ENCODE measurements around the gene S100A7. TPM values are rescaled to one million over a fixed set of nuclear protein-coding genes. Genes with fewer than 3 reads are reported as not detected.
A peak's percentile ranks its signal among the peaks of the same experiment; 100 is the strongest.

The S100A7 gene
- total and polyA plus RNA-seq, 2 of the 8 experiments (the other 6 are each of a cell fraction or from before 2014, with no cell fraction given): not detected

- H3K36me3 ChIP-seq (ENCODE audit: control insufficient read depth in 2 of 4, insufficient read depth in 4 of 4, low read length in 3 of 4): no peaks in the 10 kb centered on the region
- no peak overlapping the region for H2AFZ ChIP-seq (ENCODE audit: low read length)
- H4K91ac ChIP-seq (replicated peaks; ENCODE audit: insufficient read length, low read length): no peak overlapping the region
- no peak overlapping the region for H3K23ac ChIP-seq (ENCODE audit: insufficient read length)
- no peaks in the 10 kb centered on the region for H3K79me1 ChIP-seq (ENCODE audit: low read depth, low read length)
- H2BK20ac ChIP-seq (ENCODE audit: low read length): 0 out of 2 replicates have a peak overlapping the region, but pooled peaks have one; percentile 55
- H4K20me1 ChIP-seq (replicated peaks in 1 of 2; ENCODE audit: control insufficient read depth in 1 of 2, insufficient read depth in 2 of 2, low read length in 2 of 2): no peaks in the 10 kb centered on the region
- H3K4me1 ChIP-seq (replicated peaks in 1 of 4; ENCODE audit: control insufficient read depth in 3 of 4, insufficient read depth in 4 of 4, low read length in 3 of 4): peaks cover 0 to 2% (median 0%) of the 10 kb centered on the region in 4 experiments; a peak in 3 of 7 replicates
- DNase-seq (ENCODE audit: low read depth in 1 of 2, low spot score in 2 of 2): no peak
- H2BK120ac ChIP-seq (replicated peaks; ENCODE audit: low read depth, low read length): no peak overlapping the region
- H2BK15ac ChIP-seq (ENCODE audit: low read length): no peak overlapping the region; the same call in 1 of the 2 replicates
- no peak overlapping the region for H3K9ac ChIP-seq (replicated peaks in 1 of 4; ENCODE audit: extremely low read depth in 1 of 4, low read depth in 3 of 4, low read length in 3 of 4)
- no peaks in the 10 kb centered on the region for H3K23me2 ChIP-seq (ENCODE audit: low read depth, low read length)
- no peak overlapping the region for H3K4ac ChIP-seq (replicated peaks; ENCODE audit: insufficient read length, low read depth, low read length)
- no peaks in the 10 kb centered on the region for H3K9me3 ChIP-seq (ENCODE audit: insufficient read depth in 2 of 2, low read depth in 1 of 2, low read length in 1 of 2)
- H2AK5ac ChIP-seq (ENCODE audit: low read depth, low read length): peak overlapping the region; percentile 17; the same call in 1 of the 2 replicates
- H4K8ac ChIP-seq (ENCODE audit: extremely low read depth, insufficient read depth, low read length): no peak overlapping the region
- H3K27me3 ChIP-seq (replicated peaks in 1 of 4; ENCODE audit: control insufficient read depth in 3 of 4, extremely low read depth in 1 of 4, insufficient read depth in 3 of 4, low read length in 3 of 4): no peaks in the 10 kb centered on the region; a peak in 2 of 7 replicates
- 95% methylated on average over 3 of the region's 3 CpGs; no CpG with 5 or more reads in 1 of the 2 experiments for WGBS, 2 experiments (ENCODE audit: extremely low coverage in 1 of 2, insufficient coverage in 1 of 2, insufficient read length in 1 of 2, insufficient replicate concordance in 2 of 2, low coverage in 1 of 2, low lambda C conversion rate in 2 of 2, missing lambda C conversion rate in 1 of 2)
- ChIA-PET CTCF (ENCODE audit: partially characterized antibody) (interaction anchor here (0.7 to 5.3 kb wide), 26 partner anchors 8 to 160 kb away, joined by 3 to 86 read pairs (median 5); partner anchors contain the start of genes PGLYRP4, S100A1, S100A13 and S100A14), POLR2A (ENCODE audit: partially characterized antibody) (interaction anchor here (0.7 to 1.7 kb wide), 2 partner anchors 125 to 162 kb away, joined by 3 to 4 read pairs; partner anchors contain the start of genes CHTOP and ILF2)
- no peak overlapping the region for H3K18ac ChIP-seq (ENCODE audit: extremely low read depth, low read length)
- H3K56ac ChIP-seq (replicated peaks; ENCODE audit: insufficient read length, low read depth, low read length): no peak overlapping the region
- H3K79me2 ChIP-seq (ENCODE audit: control insufficient read depth in 1 of 2, insufficient read depth in 2 of 2, low read length in 2 of 2): no peaks in the 10 kb centered on the region
- no peak overlapping the region for H3K4me2 ChIP-seq (ENCODE audit: insufficient read depth in 1 of 2, low read depth in 2 of 2, low read length in 2 of 2)
- no peak overlapping the region for H3K27ac ChIP-seq (ENCODE audit: low read depth, low read length)
- no peak overlapping the region for H4K5ac ChIP-seq (ENCODE audit: insufficient read length, low read depth, low read length)
- no peak overlapping the region for H2BK5ac ChIP-seq (ENCODE audit: low read depth, low read length)
- no peak overlapping the region for H3K14ac ChIP-seq (ENCODE audit: insufficient read length)
- TF ChIP-seq TEAD4 (IDR thresholded peaks at IDR 0.05; ENCODE audit: low read depth, low read length): no peak
- TF ChIP-seq SAP30 (IDR thresholded peaks at IDR 0.05; ENCODE audit: insufficient read depth, insufficient replicate concordance, low read length): no peak
- no peak for TF ChIP-seq CTBP2 (IDR thresholded peaks at IDR 0.05; ENCODE audit: borderline replicate concordance, insufficient read depth, insufficient read length, low read length)
- TF ChIP-seq KDM4A (IDR thresholded peaks at IDR 0.05; ENCODE audit: low read depth, low read length, severe bottlenecking): no peak
- no peak for TF ChIP-seq ASH2L (IDR thresholded peaks at IDR 0.05; ENCODE audit: low read length)
- no peak for TF ChIP-seq TAF7 (optimal IDR thresholded peaks at IDR 0.05; ENCODE audit: borderline replicate concordance, low read depth, low read length)
- no peak for TF ChIP-seq RXRA (IDR thresholded peaks at IDR 0.05; ENCODE audit: insufficient read depth, low read depth, low read length)
- no peak for TF ChIP-seq KDM1A (IDR thresholded peaks at IDR 0.05; ENCODE audit: borderline replicate concordance, low read length)
- TF ChIP-seq POLR2A (IDR thresholded peaks at IDR 0.05; ENCODE audit: control extremely low read depth in 1 of 2, low read depth in 2 of 2, low read length in 2 of 2): no peak
- no peak for TF ChIP-seq CHD1 (IDR thresholded peaks at IDR 0.05; ENCODE audit: low read depth, low read length)
- no peak for TF ChIP-seq SRF (IDR thresholded peaks at IDR 0.05; ENCODE audit: low read depth, low read length)
- H2BK12ac ChIP-seq (ENCODE audit: low read depth, low read length): peak overlapping the region; percentile 5; the same call in 1 of the 2 replicates
- no peak for FAIRE-seq
- no peak overlapping the region for H3K4me3 ChIP-seq (ENCODE audit: extremely low read depth in 1 of 4, insufficient read depth in 2 of 4, low read depth in 3 of 4, low read length in 4 of 4)
These were observed 48.6 kb upstream of the S100A7 start for GRCh38 chr1:153509036-153509435.

All from H1 (cell line).